GM18909 (cell line): ENCODE measurements around the gene NR4A1.
"Not testable (repeated sequence)": the region's sequence is repeated elsewhere in the genome, so short reads cannot be mapped to it uniquely, and the experiment has no call there.

Experiments used
- ATAC-seq: cut with Tn5 transposase; IDR thresholded peaks from one replicate; pipeline ENCODE4 v1.9.1; 2021; ENCODE audit warnings: mild to moderate bottlenecking; ENCODE audit not compliant: unreplicated experiment, poor library complexity

NR4A1 gene

DNA sequence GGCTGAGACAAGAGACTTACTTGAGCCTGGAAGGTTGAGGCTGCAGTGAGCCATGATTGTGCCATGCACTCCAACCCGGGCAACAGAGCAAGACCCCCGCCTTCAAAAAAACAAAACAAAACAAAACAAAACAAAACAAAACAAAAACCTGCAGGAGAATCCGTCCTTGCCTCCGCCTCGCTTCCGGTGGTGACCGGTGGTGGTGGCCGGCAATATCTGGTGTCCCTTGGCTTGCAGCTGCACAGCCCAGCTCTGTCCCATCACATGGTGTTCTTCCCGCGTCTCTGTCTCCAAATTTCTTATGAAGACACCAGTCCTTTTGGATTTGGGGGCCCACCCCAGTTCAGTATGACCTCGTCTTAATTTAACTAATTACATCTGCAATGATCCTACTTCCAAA is 38.2 kb downstream of the NR4A1 start:
- ATAC-seq = no peak

GRCh38 chr12:52090291-52090690 is 39.0 kb downstream of the NR4A1 start:
- no peak for ATAC-seq

- ATAC-seq = no peak
These were observed 39.8 kb downstream of the NR4A1 start for GRCh38 chr12:52091061-52091460.

- ATAC-seq = no peak
These were observed 40.6 kb downstream of the NR4A1 start for GRCh38 chr12:52091869-52092268.

DNA sequence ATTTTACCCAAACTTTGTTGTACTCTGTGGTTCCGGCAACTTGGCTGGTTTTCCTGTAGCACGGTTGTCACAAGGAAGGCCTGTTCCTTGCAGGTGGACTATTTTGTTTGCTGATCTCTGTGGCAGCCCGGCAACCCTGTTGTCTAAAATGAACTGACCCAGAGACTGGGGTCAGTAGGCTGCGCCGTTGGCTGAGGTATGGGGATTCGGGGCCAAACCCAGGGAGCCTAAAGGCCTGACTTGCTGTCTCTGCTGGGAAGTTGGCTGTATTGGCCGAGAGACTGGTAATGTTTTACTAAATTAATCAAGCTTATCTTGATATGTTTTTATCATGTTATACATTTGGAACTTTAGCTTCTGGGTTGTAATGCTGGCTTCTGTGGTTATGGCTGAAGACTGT is 42.1 kb downstream of the NR4A1 start:
- no peak for ATAC-seq

DNA sequence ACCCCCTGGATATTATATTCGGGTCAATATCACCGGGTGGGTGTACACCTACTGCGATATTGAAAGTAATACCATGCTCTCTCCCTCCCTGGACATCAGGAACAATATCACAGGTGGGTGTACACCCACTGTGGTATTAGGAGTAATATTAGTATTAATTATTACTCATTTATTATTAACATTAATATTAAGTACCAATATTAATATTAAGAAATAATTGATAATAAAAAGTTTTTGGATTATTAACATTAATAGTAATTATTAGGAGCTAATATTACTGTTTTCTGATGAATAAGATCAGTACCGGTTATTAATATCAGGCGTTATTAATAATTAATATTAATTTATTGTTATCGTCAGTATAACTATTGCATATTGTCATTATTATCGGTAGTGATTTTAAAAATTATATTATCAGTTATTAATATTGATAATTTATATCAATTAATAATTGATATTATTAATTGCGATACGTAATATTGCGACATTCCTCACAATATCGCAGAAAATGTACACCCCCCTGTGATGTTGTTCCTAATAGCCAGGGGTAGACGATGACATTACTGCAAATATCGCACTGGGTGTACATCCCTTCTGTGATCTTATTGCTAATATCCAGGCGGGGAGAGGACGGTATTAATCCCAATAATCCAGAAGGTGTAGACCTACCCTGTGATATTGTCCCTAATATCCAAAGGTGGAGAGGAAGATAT is 45.2 kb downstream of the NR4A1 start:
- ATAC-seq = no peak

- no peak for ATAC-seq
These were observed 45.9 kb downstream of the NR4A1 start for GRCh38 chr12:52097045-52097666.

GRCh38 chr12:52104431-52105089 is 53.3 kb downstream of the NR4A1 start:
- ATAC-seq = not testable (repeated sequence)
